GM12891 (cell line): ENCODE results near the gene ASTL.

Experiments used
- DNase-seq: peaks from one replicate; pipeline ENCODE4 v3.0.0; 2011; ENCODE audit warnings: low spot score; ENCODE audit not compliant: insufficient read length
- FAIRE-seq: peaks from 2 replicates; lab custom pipeline; 2011; peaks lifted over from hg19 to GRCh38; lab: Jason Lieb, UNC
- PAX5 ChIP-seq: IDR thresholded peaks from 2 replicates; pipeline ENCODE4 v1.6.1; 2011; ENCODE audit warnings: low read length, moderate library complexity, mild to moderate bottlenecking; ENCODE audit not compliant: insufficient read depth, severe bottlenecking
- POLR2A ChIP-seq: IDR thresholded peaks from 2 replicates; pipeline ENCODE4 v1.6.1; 2011; ENCODE audit warnings: low read depth, low read length, control low read depth
- POLR2AphosphoS5 ChIP-seq: IDR thresholded peaks from 2 replicates; pipeline ENCODE4 v1.6.1; 2011; ENCODE audit warnings: low read depth, low read length, control low read depth
- POU2F2 ChIP-seq: IDR thresholded peaks from 2 replicates; pipeline ENCODE4 v1.6.1; 2011; ENCODE audit warnings: low read depth, mild to moderate bottlenecking, control low read depth, low read length, moderate library complexity
- SPI1 ChIP-seq: IDR thresholded peaks from 2 replicates; pipeline ENCODE4 v1.6.1; 2011; ENCODE audit warnings: low read depth, low read length, control low read depth
- TAF1 ChIP-seq: IDR thresholded peaks from 2 replicates; pipeline ENCODE4 v1.6.1; 2011; ENCODE audit warnings: low read depth, low read length, control low read depth

The ASTL gene

DNA sequence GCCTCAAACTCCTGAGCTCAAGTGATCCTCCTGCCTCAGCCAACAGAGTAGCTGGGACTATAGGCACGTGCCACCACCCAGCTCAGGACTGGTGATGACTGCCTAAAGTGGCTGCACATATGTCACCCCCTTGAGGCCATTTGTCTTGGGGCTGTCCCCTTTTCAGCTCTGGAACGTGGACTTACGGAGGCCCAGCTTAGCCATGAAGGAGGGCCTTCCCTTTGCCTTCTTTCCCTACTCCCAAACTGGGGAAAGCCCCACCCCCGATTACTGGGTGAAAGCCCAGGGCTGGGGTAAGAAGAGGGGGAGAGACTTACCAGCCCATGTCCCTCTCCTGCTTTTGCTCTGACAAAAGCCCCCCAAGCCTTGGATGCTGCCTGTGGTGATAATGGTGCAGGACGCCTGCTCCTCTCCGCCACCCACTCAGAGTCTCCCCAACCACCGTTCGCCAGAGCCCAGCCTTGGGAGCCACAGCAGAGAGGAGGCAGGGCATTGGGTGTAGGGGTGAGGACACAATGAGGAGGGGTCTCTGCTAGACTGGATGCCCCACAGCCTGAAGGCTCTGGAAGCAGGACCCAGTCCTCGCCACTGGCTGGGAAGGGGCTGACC, 9.4 kb upstream of the ASTL start:
- peak; percentile 80 for FAIRE-seq

DNA sequence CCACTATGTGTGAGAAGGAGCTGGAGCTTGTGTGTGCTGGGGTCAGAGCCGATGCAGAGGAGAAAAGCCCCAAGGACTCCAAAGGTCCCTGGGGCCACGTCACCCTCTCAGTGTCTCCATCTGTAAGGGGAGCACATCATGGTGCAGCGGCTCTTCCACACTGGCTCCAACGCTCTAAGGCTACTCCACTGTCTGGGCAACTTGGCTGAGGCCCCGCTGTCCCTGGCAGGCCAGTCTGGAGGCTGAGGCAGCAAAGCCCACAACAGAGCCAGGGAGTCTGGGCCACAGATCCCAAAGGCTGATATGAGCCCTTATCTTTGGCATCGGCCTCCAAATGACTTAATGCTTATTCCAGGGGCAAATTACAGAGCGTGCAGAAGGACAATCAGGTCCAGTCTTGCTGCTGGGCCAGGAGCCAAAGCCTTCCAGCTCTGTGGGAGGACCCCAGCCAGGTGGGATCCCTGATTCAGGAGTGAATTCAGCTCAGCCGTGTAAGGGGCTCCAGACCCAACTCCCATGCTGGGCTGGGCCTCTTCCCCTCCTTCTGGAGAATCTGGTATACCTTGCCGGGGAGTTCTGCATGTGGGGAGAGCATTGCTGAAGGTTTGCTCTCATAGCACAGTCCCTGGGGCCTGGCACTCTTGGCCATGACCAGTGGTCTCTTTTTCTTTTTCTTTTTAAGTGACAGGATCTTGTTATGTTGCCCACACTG, 8.7 kb upstream of the ASTL start:
- TF ChIP-seq SPI1 (no peak), TAF1 (no peak), POLR2A (no peak), POU2F2 (no peak), POLR2AphosphoS5 (no peak), PAX5 (no peak)
- DNase-seq (no peak), FAIRE-seq (no peak)

More for the DNA sequence above, 9.4 kb upstream of the ASTL start:
- DNase-seq, result no peak
- TF ChIP-seq POLR2A (no peak), TAF1 (no peak), POU2F2 (no peak), POLR2AphosphoS5 (no peak), PAX5 (no peak), SPI1 (no peak)

DNA sequence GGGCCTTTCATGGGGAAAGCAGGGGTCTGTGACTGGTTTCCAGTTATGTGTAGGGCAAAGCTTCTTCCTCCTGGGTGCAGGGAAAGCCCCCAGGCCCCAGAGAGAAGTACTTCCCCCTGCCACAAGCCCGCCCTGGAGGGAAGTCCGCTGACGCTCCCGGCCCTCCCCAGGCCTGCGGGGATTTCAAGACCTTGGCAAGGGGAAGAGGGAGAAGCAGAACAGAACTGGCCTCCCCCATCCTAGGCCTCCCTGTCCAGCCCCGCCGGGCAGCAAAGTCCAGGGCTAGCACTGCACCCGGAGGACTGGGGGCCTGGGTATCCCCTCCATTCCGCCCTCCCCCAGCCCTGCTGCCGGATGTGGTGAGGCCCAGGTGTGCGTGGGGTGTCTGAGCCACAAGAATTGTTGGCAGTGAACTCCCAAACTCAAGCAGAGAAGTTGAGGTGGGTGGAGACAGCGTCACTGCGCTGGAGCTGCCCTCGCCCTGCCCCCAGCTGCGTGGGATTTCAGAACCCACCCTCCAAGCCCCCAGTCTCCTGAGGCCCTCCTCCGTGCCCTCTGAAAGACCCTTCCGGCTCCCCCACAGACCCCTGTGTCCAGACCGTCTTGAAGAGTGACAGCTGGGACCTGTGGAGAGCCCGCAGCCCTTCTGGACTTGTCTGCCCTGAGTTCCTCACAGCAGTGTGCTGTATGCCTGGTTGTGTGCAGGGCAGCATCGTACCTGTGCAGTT, 8.0 kb upstream of the ASTL start:
- peak; percentile 83 for DNase-seq
- peak; percentile 93 for FAIRE-seq
- TF ChIP-seq POU2F2, result peak; percentile 84
- no peak for TF ChIP-seq PAX5
- peak; percentile 76 for TF ChIP-seq SPI1
- no peak for TF ChIP-seq TAF1
- peak; percentile 74 for TF ChIP-seq POLR2A
- TF ChIP-seq POLR2AphosphoS5, result peak; percentile 69

DNA sequence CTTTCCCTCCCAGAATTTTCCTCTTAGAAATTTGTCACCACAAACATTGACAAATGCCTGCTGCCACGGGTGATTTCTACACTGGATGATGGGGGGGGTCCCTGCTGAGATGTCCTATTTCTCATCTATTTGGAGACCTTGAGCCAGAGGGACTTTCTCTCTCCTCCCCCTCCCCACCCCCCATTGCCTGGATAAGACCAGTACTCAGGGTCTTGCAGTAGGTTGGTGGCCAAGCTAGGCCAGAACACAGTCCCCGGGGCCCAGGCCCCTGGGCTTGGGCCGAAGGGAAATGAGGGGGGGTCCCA, 7.5 kb upstream of the ASTL start:
- FAIRE-seq (no peak), DNase-seq (no peak)
- TF ChIP-seq POU2F2, result no peak
- TF ChIP-seq SPI1, result no peak
- TF ChIP-seq TAF1, result no peak
- no peak for TF ChIP-seq POLR2AphosphoS5
- no peak for TF ChIP-seq POLR2A
- TF ChIP-seq PAX5, result no peak

DNA sequence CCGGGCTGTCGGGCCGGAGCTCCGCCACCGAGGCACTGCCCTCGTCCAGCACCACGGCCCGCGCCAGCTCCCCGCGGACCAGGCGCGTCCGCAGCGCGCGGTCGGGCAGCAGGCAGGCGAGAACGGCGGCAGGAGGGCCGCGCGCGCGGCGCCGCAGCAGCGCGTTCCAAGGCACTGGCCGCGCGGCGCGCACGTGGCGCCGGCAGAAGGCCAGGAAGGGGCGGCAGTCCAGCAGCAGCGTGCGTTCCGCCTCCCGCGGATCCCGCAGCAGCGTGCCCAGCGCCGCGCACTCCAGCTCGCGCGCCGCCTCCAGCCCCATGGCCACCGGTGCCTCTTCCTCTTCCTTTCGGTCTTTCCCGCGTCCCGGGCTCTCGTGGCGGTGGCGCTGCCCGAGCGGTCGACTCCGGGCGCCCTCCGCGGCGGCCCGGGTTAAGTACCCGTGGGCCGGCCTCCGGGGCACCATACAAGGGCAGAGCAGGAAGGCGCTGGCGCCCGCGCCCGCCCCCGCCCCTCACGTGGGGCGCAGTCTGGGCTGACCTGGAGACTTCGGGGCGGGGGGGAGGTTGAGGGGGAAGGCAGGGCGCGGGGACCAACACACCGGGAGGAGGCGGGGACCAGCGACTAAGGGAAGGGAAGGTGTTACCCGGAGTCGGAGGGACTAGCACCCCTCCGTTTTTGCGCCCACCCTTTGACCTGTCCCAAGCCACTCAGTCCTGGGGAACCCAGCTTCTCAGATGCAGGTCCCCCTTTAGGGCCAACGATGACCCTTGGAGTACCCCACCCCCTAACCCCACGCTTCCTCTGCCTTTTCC, 6.9 kb upstream of the ASTL start, which contains the start of gene DUSP2:
Gene DUSP2, minus strand, starts transcription at position 405 of the 812 bp plus-strand sequence. Its CDS starts 86 bp downstream, at position 319.
- FAIRE-seq (peak; percentile 92), DNase-seq (peak; percentile 95)
- TF ChIP-seq POU2F2, result peak; percentile 99
- TF ChIP-seq SPI1, result peak; percentile 58
- peak; percentile 99 for TF ChIP-seq POLR2AphosphoS5
- TF ChIP-seq PAX5, result no peak
- TF ChIP-seq TAF1, result peak; percentile 93
- TF ChIP-seq POLR2A, result peak; percentile 99

DNA sequence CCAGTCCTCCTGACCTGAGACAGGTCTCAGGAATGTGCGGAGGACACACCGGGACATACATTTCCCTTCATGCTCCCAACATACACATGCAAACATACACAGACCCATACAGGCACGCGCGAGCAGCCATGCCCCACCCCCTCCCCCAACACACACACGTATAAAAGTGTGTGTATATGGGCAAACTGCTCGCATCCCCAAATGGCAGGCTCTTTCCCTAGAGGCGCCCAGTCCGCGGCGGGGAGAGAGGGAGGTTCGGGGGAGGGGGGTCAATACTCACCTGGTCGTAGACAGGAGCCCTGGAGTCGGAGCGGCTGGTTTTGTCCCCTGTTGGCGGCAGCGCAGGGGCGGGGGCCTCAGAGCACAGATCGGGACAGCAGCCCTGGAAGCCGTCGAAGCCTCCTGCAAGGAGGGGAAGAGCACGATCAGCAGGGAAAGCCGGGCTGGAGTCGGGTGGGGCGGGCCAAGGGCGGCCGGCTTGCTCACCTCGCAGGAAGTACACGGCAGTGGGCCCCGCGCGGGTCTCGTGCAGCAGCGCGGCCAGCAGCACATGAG, 6.3 kb upstream of the ASTL start:
- TF ChIP-seq TAF1 (no peak), PAX5 (no peak), POLR2A (no peak; the same call in 1 of the 2 replicates), SPI1 (no peak), POU2F2 (no peak), POLR2AphosphoS5 (no peak)
- FAIRE-seq, result peak; percentile 41
- no peak for DNase-seq

DNA sequence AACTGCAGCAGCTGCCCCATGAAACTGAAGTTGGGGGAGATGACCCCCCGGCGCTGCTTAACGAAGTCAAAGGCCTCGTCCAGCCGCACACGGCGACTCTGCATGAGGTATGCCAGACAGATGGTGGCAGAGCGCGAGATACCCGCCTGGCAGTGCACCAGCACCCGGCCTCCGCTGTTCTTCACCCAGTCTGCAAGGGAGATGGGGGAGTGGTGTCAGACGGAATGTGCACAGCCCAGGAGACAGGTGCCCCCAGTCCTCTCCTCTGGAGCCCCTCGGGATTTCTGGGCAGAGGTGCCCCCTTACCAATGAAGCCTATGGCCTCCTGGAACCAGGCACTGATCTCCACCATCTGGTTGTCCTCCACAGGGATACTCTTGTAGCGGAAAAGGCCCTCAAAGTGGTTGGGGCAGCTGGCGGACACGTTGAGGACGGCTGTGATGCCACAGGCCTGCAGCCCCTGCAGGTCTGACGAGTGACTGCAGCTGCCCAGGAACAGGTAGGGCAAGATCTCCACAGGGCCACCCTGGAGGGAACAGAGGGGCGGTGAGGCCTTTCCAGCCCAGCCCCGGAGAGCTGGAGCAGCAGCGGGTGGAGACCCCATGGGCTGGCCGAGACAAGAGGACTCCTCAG, 5.7 kb upstream of the ASTL start:
- FAIRE-seq (peak; percentile 23), DNase-seq (no peak)
- TF ChIP-seq SPI1, result no peak
- no peak for TF ChIP-seq PAX5
- TF ChIP-seq TAF1, result no peak
- TF ChIP-seq POLR2AphosphoS5, result peak; percentile 76; the same call in 1 of the 2 replicates
- 0 out of 2 replicates have a peak, but pooled peaks have one; percentile 35 for TF ChIP-seq POU2F2
- peak; percentile 41; the same call in 1 of the 2 replicates for TF ChIP-seq POLR2A

DNA sequence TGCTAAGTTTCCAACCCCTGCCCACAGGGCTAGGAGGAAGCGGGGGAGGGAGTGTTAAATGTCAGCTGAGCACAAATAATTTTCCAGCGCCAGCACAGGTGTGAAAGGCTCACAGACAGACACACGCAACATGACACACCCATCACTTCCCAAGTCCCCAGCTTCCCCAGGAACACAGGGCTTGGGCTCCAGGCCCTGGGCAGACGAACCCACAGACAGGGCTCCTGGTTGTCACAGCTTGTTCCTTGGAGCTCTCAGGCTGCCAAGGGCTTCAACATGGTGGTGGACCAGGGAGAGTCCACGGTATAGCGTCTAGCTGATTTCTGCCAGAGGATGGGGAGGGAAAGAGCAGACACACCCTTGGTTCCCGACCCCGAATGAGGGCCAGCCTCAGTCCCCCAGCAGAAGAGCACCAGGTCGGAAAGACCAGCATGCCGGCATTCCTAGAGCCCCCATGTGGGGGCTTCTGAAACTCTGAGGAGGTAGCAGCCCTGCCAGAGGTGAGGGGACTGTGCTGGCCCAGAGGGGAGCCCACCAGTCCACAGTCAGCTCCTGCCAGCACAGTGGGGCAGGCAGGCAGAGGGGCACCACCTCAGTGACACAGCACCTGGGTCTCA, 5.0 kb upstream of the ASTL start:
- TF ChIP-seq POU2F2 (no peak), POLR2AphosphoS5 (peak; percentile 83), POLR2A (peak; percentile 46)
- DNase-seq (no peak), FAIRE-seq (no peak)
